Measurements from ENCODE around the gene RILP. TPM values are rescaled to one million over a fixed set of nuclear protein-coding genes. Genes with fewer than 3 reads are reported as not detected.

Gene RILP
- polyA plus RNA-seq, 2 of the 4 experiments (the other 2 are of a cell fraction) = 6.4 to 6.8 TPM

DNA sequence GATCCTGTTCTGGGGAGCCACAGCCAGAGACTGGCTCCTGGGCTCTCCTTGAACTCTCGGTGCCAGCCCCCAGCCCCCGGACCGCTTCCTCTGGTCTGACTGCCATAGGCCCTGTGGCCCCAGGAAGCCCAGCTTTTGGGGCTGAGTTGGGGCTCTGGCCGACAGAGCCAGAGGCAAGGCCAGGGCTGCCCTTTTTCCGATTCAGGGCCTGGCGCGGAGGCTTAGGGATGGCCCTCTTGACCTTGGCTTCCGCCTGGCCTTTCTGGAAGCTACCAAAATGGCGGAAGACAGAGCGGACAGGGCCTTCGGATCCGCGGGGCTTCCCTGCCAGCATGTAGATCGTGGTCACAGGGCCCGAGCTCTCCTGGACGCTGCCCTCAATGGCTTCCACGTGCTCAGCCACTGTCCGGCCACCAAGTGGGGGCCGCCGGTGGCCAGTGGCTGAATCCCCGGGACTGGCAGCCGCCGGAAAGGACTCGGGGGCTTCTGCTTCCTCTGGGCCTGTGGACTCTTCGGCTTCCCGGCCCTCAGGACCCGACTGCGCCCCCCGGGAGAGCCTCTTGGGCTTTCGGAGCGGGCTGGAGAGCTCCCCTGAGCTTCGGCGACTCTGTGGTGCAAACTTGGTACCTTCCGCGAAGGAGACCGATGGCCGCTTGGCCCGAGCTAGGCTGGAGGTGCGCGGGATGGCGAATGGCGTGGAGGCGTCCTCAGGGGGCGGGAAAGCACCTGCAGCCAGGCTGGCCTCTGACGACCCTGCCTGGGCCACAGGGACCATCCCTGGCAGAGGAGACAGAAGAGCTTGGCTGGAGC lies 14.6 kb downstream of the RILP start:
- 86% methylated on average over 45 of the region's 45 CpGs for WGBS (ENCODE audit: missing lambda C conversion rate)
- ChIA-PET CTCF (interaction anchor here (0.6 to 14.7 kb wide), 6 partner anchors 13 to 120 kb away, joined by 3 to 497 read pairs (median 6); partner anchors contain the start of genes PITPNA and RILP), POLR2A (no interaction called here)

DNA sequence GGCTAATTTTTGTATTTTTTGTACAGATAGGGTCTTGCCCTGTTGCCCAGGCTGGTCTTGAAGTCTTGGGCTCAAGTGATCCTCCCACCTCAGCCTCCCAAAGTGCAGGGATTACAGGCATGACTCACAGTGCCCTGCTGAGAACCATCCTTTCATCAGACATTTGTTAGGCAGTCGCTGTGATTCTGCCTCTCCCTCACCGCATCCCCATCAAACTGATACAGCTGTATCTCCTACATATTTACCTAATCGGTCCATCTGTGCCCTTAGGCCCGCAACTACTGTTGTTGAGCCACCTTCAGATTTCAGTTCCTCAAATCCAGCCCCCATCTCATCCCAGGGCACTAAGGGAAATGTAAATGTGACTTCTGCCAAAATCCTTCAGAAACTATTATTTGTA lies 19.0 kb downstream of the RILP start:
- ATAC-seq (no peak), FAIRE-seq (no peak), DNase-seq (ENCODE audit: low read depth in 1 of 2, low spot score in 1 of 2) (no peak)
- Histone ChIP-seq H3K9me3 (no peaks in the 10 kb centered on the region), H3K4me3 (no peak overlapping the region), H3K4me2 (no peak overlapping the region), H3K4me1 (0 out of 3 replicates have a peak, but pooled peaks cover 4% of the 10 kb centered on the region), H3K27ac (no peak overlapping the region)
- POLR2A ChIA-PET = interaction anchor here (0.6 to 3.4 kb wide), 6 partner anchors 41 to 175 kb away, joined by 3 to 49 read pairs (median 8); partner anchors contain the start of genes CRK, INPP5K and PITPNA
- TF ChIP-seq EHF (CRISPR knock-in tag; IDR thresholded peaks at IDR 0.05) = no peak
- no peak for TF ChIP-seq TP53 (CRISPR knock-in tag; IDR thresholded peaks at IDR 0.05)
- TF ChIP-seq POLR2AphosphoS2 (conservative IDR thresholded peaks at IDR 0.05; ENCODE audit: low read length) = no peak
- TF ChIP-seq, protein P1, sequence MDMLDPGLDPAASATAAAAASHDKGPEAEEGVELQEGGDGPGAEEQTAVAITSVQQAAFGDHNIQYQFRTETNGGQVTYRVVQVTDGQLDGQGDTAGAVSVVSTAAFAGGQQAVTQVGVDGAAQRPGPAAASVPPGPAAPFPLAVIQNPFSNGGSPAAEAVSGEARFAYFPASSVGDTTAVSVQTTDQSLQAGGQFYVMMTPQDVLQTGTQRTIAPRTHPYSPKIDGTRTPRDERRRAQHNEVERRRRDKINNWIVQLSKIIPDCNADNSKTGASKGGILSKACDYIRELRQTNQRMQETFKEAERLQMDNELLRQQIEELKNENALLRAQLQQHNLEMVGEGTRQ (IDR thresholded peaks at IDR 0.05) = no peak
- TF ChIP-seq RNF2 (IDR thresholded peaks at IDR 0.05; ENCODE audit: borderline replicate concordance, low read depth) = no peak
- no peak for TF ChIP-seq RFX5 (IDR thresholded peaks at IDR 0.05)
- no peak for TF ChIP-seq RARB (CRISPR knock-in tag; IDR thresholded peaks at IDR 0.05)
- no peak for TF ChIP-seq FOSL2 (IDR thresholded peaks at IDR 0.05)
- TF ChIP-seq FOSL2 (CRISPR knock-in tag; IDR thresholded peaks at IDR 0.05) = no peak
- CTCF ChIA-PET = interaction anchor here (0.5 to 14.7 kb wide), 49 partner anchors 9 to 473 kb away, joined by 3 to 497 read pairs (median 5); partner anchors contain the start of genes CRK, INPP5K, MYO1C and PITPNA
- 48% methylated on average over 4 of the region's 4 CpGs for WGBS (ENCODE audit: missing lambda C conversion rate)

More for the DNA sequence above, 14.6 kb downstream of the RILP start:
- no peak for TF ChIP-seq EP300 (IDR thresholded peaks at IDR 0.05)
- TF ChIP-seq, protein P2, sequence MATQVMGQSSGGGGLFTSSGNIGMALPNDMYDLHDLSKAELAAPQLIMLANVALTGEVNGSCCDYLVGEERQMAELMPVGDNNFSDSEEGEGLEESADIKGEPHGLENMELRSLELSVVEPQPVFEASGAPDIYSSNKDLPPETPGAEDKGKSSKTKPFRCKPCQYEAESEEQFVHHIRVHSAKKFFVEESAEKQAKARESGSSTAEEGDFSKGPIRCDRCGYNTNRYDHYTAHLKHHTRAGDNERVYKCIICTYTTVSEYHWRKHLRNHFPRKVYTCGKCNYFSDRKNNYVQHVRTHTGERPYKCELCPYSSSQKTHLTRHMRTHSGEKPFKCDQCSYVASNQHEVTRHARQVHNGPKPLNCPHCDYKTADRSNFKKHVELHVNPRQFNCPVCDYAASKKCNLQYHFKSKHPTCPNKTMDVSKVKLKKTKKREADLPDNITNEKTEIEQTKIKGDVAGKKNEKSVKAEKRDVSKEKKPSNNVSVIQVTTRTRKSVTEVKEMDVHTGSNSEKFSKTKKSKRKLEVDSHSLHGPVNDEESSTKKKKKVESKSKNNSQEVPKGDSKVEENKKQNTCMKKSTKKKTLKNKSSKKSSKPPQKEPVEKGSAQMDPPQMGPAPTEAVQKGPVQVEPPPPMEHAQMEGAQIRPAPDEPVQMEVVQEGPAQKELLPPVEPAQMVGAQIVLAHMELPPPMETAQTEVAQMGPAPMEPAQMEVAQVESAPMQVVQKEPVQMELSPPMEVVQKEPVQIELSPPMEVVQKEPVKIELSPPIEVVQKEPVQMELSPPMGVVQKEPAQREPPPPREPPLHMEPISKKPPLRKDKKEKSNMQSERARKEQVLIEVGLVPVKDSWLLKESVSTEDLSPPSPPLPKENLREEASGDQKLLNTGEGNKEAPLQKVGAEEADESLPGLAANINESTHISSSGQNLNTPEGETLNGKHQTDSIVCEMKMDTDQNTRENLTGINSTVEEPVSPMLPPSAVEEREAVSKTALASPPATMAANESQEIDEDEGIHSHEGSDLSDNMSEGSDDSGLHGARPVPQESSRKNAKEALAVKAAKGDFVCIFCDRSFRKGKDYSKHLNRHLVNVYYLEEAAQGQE (IDR thresholded peaks at IDR 0.05) = no peak
- TF ChIP-seq, protein P3, sequence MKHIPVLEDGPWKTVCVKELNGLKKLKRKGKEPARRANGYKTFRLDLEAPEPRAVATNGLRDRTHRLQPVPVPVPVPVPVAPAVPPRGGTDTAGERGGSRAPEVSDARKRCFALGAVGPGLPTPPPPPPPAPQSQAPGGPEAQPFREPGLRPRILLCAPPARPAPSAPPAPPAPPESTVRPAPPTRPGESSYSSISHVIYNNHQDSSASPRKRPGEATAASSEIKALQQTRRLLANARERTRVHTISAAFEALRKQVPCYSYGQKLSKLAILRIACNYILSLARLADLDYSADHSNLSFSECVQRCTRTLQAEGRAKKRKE (CRISPR knock-in tag; IDR thresholded peaks at IDR 0.05; ENCODE audit: low read depth) = no peak
- no peak for TF ChIP-seq EHMT2 (IDR thresholded peaks at IDR 0.05; ENCODE audit: low read depth)
- TF ChIP-seq, protein P4, sequence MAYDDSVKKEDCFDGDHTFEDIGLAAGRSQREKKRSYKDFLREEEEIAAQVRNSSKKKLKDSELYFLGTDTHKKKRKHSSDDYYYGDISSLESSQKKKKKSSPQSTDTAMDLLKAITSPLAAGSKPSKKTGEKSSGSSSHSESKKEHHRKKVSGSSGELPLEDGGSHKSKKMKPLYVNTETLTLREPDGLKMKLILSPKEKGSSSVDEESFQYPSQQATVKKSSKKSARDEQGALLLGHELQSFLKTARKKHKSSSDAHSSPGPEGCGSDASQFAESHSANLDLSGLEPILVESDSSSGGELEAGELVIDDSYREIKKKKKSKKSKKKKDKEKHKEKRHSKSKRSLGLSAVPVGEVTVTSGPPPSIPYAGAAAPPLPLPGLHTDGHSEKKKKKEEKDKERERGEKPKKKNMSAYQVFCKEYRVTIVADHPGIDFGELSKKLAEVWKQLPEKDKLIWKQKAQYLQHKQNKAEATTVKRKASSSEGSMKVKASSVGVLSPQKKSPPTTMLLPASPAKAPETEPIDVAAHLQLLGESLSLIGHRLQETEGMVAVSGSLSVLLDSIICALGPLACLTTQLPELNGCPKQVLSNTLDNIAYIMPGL (CRISPR knock-in tag; IDR thresholded peaks at IDR 0.05; ENCODE audit: borderline replicate concordance) = no peak
- TF ChIP-seq JUN (IDR thresholded peaks at IDR 0.05) = no peak
- ATAC-seq (no peak), DNase-seq (ENCODE audit: low read depth in 1 of 2, low spot score in 1 of 2) (no peak), FAIRE-seq (no peak)
- Histone ChIP-seq H3K27ac (no peak overlapping the region), H3K9me3 (no peaks in the 10 kb centered on the region), H3K4me2 (no peak overlapping the region), H3K4me3 (no peak overlapping the region), H3K4me1 (peaks cover 11% of the 10 kb centered on the region; the same call in 2 of the 3 replicates)

All from A549 (cell line).